ENCODE results near the gene RAB11FIP4. TPM values are rescaled to one million over a fixed set of nuclear protein-coding genes. Genes with fewer than 3 reads are reported as not detected.

RAB11FIP4 gene
- total and polyA plus RNA-seq, 10 of the 15 experiments (the other 5 are each of a cell fraction or from before 2014, with no cell fraction given), result 1.4 to 27.0 (median 17.6) TPM

GRCh38 chr17:31449746-31450145 is 58.3 kb downstream of the RAB11FIP4 start (continued):
- no peak for TF ChIP-seq ELK1 (IDR thresholded peaks at IDR 0.05; ENCODE audit: low read depth, low read length)
- no peak for TF ChIP-seq SREBF2 (IDR thresholded peaks at IDR 0.05; ENCODE audit: low read length)
- TF ChIP-seq IRF4 (IDR thresholded peaks at IDR 0.05; ENCODE audit: low read depth, low read length), result no peak

GRCh38 chr17:31452101-31452500 is 60.6 kb downstream of the RAB11FIP4 start:
- DNase-seq (ENCODE audit: low read depth, low spot score), result no peak
- Histone ChIP-seq H3K9ac (ENCODE audit: control insufficient read depth, insufficient read depth, low read length) (no peak overlapping the region), H3K27ac (ENCODE audit: control insufficient read depth, insufficient read depth) (no peak overlapping the region), H3K79me2 (ENCODE audit: control insufficient read depth, insufficient read depth, low read length) (no peaks in the 10 kb centered on the region), H3K4me2 (ENCODE audit: control insufficient read depth, insufficient read depth) (no peak overlapping the region), H4K20me1 (ENCODE audit: control insufficient read depth, insufficient read depth) (no peaks in the 10 kb centered on the region), H3K27me3 (replicated peaks in 1 of 2; ENCODE audit: control insufficient read depth in 2 of 2, insufficient read depth in 2 of 2, low read length in 1 of 2) (no peaks in the 10 kb centered on the region), H3K4me3 (no peak overlapping the region), H2AFZ (ENCODE audit: control insufficient read depth, low read depth, low read length) (no peak overlapping the region), H3K36me3 (ENCODE audit: control insufficient read depth in 2 of 2, insufficient read depth in 2 of 2, low read length in 1 of 2) (no peaks in the 10 kb centered on the region), H3K4me1 (ENCODE audit: control insufficient read depth, insufficient read depth, low read length) (peaks cover 7% of the 10 kb centered on the region), H3K9me3 (replicated peaks; ENCODE audit: control insufficient read depth, insufficient read depth, low read length) (no peaks in the 10 kb centered on the region)
- FAIRE-seq, result no peak
- intact Hi-C loops (cut with micrococcal nuclease; ENCODE audit: unreplicated experiment) (no loop called here), in situ Hi-C loops (cut with MboI) (no loop called here)
- no peak for TF ChIP-seq ZBTB40 (IDR thresholded peaks at IDR 0.05; ENCODE audit: borderline replicate concordance)
- no peak for TF ChIP-seq CHD1 (IDR thresholded peaks at IDR 0.05; ENCODE audit: low read depth, low read length)
- TF ChIP-seq SMAD5 (IDR thresholded peaks at IDR 0.05; ENCODE audit: low read depth), result no peak
- TF ChIP-seq ESRRA (IDR thresholded peaks at IDR 0.05; ENCODE audit: low read length), result no peak
- TF ChIP-seq E2F8 (IDR thresholded peaks at IDR 0.05; ENCODE audit: low read depth, partially characterized antibody), result no peak
- no peak for TF ChIP-seq DPF2 (IDR thresholded peaks at IDR 0.05)
- no TSS peak for BruUV-seq (replicated peaks)
- ChIA-PET CTCF (interaction anchor here (1.0 to 1.5 kb wide), 2 partner anchors 10 to 66 kb away, joined by 3 to 5 read pairs; no protein-coding TSS in a partner anchor), SMC1A (ENCODE audit: uncharacterized antibody, unreplicated experiment) (interaction anchor here (0.8 to 1.0 kb wide), 3 partner anchors 11 to 50 kb away, joined by 3 read pairs; no protein-coding TSS in a partner anchor), POLR2A (no interaction called here), RAD21 (ENCODE audit: unreplicated experiment) (interaction anchor here (0.7 kb wide), 1 partner anchor 57 kb away, joined by 3 read pairs; no protein-coding TSS in a partner anchor)
- WGBS (ENCODE audit: insufficient coverage, insufficient replicate concordance, low lambda C conversion rate, missing lambda C conversion rate), result 51% methylated on average over 4 of the region's 4 CpGs
- no peak for ATAC-seq
